Stimulated activated CD8-positive, alpha-beta memory T cell treated with anti-CD3 and anti-CD28 coated beads, Interleukin-12 subunit alpha, Interleukin-12 subunit beta, amount 100 ng/mL, for 4 hours (primary cell): ENCODE data around the gene MPP2.
"Not testable (repeated sequence)": the region's sequence is repeated elsewhere in the genome, so short reads cannot be mapped to it uniquely, and the experiment has no call there.

Experiments used
- DNase-seq: peaks from one replicate; pipeline ENCODE4 v3.0.0-alpha.2; 2020; ENCODE audit warnings: low read depth

The MPP2 gene

DNA sequence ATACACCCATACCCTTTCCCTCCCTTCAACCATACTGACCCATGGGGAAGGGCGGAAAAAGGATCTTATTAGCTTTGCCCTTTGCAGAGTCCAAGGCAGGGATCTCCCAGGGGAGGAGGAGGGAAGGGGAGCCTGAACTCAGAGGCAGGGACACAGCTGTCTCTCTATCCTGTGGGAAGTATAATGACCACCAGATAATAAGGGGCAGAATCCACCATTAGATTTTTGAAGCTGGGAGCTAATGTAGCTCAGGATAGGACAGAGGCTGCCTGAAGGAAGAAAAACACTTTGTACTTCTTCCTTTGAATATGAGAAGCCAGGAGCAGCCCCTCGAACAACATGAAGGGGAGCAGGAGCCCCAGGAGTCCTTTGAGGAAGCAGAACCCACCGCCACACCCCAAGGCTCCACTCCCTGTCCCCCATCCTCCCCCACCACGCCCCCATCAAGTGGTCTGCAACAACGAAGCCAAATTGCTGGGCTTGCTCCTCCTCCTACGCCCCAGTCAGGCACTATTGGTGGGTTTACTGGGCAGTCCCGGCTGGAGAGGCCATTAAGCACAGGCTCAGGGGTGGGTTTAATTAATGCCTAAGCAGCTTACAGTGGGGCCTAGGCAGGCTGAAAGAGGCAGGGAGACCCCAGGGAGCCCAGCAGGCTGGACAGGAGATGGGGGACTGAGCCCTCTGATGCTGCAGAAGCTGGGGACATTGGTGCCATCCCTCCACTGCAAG is 5.3 kb downstream of the MPP2 start:
- no peak for DNase-seq

GRCh38 chr17:43900858-43901754 is 6.2 kb downstream of the MPP2 start:
- DNase-seq, result no peak

DNA sequence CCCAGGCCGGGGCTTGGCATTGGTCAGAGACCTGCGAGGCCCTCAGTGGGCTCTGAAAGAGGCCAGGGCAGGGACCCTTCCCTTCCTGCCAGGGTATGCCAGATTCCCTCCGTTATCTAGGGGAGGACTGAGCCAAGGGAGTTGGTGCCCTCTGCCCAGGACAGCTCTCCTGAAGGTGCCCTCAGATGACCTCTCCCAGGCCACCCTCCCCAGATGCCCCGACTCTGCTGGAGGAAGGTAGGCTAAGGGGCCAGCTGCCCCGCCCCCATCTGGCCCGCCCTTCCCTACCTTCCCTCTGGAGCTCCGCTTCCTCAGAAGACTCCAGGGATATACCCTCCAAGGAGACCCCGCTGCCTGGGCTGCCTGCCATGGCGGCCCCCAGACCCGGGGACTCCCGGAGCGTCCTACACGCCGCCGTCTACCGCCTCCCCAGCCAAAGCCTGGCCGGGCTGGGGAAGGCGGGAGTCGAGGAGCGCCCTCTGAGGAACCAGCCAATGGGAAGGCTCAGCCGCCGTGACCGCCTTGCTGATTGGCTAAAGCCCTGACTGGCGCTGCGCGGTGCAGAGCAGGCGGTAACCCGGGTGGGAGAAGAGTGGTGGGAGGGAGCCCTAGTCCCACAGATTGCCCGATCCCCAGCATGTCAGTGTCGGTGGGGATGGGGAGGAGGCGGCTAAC is 7.0 kb downstream of the MPP2 start:
- peak; percentile 55 for DNase-seq

- DNase-seq, result no peak
Measured at GRCh38 chr17:43898446-43898845, 8.9 kb downstream of the MPP2 start.

- no peak for DNase-seq
Measured at GRCh38 chr17:43897831-43898230, 9.5 kb downstream of the MPP2 start.

- DNase-seq, result not testable (repeated sequence)
Measured at GRCh38 chr17:43894494-43894893, 12.8 kb downstream of the MPP2 start.

DNA sequence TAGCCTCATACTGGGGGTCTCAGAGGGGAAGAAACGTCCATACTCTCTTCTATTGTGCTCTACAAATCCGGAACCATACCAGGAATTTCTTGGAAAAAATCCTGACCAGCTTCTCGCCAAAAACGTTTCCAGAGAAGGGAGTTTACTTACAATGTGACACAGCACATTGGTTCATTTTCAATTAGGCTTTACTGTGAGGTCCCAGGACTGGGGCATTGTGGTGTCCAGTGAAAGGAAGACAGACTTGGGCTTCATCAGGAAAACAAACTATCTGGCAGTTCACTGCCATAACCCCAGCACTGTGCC is 14.7 kb downstream of the MPP2 start:
- DNase-seq, result no peak

- DNase-seq, result no peak
Measured at GRCh38 chr17:43891851-43892646, 15.3 kb downstream of the MPP2 start.

GRCh38 chr17:43890240-43890639 is 17.1 kb downstream of the MPP2 start:
- no peak for DNase-seq

DNA sequence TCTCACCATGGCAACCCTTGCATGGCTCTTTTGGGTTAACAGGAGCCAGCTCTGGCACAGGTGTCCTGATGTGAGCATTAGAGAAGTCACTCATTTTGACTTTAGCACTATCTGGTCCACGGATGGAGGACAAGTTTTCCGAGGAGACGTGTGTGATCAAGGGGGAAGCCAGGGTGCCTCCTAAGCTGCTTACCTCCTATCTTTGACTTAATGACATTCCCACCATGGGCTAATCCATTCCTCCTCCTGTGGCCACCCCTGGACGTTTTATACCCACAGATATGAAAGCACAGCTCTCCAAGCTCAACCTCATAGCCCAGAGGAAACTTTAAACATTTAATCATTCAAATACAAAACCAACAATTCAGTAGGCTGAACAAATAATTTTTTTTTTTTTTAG is 18.8 kb downstream of the MPP2 start:
- no peak for DNase-seq

GRCh38 chr17:43882761-43883415 is 24.4 kb downstream of the MPP2 start:
- no peak for DNase-seq

DNA sequence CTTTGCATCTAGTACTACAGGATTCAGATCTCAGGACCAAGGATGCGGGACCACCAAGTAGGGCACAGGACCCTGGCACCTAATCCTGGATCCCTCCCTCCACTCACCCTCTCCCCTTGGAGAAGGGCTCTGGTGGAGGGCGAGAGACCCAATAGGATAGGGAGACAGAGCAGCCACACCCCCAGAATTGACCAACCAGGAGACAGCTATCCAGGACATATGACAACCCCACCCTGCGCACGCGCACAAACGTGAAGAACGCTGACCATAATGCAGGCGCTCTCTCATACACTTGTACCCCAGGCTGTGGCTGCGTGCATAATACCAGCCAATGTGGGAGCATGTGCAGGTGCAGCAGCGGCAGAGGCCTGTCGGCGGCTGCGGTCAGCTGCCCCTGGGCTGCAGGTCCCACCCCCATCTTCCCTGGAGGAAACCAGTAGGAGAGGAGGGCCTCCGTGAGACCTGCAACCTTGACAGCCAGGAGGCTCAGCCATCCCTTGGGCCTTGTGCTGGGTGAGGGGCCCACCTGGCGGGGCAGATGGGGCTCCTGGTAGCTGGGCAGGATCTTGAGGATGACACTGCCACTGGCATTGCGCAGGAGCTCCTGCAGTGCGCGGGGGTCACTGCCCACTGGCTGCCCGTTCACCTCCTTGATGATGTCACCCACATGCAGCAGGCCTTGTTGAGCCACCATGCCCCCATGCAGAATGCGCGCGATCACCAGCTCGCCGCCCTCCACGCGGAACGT is 25.4 kb downstream of the MPP2 start:
- DNase-seq, result no peak

GRCh38 chr17:43881181-43881580 is 26.2 kb downstream of the MPP2 start:
- DNase-seq, result no peak

DNA sequence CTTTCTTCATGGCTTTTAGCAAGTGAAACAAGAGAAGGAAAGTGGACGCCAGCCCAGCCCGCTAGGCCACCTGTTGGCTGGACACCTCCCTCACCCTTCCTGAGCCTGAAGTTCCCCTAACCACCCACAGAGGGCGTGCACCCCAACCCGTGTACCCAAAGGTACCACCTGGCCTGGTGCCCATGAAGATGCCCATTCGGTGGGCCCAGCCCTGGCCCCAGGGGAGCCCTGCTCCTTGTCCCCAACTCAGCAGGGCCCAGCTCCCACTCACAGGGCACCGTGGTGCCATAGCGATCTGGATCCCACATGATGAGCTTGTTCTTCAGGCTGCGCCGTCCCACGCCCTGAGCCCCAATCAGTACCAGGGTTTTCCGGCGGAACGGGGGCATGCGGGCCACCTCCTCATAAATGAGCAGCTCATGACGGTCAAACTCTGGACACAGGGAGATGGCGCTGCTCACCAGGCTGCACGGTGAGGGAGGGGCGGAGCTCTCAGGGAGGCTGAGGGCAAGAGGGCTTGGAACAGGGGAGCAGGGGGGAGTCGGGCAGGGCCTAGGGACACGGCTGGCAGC is 26.8 kb downstream of the MPP2 start:
- DNase-seq, result no peak

DNA sequence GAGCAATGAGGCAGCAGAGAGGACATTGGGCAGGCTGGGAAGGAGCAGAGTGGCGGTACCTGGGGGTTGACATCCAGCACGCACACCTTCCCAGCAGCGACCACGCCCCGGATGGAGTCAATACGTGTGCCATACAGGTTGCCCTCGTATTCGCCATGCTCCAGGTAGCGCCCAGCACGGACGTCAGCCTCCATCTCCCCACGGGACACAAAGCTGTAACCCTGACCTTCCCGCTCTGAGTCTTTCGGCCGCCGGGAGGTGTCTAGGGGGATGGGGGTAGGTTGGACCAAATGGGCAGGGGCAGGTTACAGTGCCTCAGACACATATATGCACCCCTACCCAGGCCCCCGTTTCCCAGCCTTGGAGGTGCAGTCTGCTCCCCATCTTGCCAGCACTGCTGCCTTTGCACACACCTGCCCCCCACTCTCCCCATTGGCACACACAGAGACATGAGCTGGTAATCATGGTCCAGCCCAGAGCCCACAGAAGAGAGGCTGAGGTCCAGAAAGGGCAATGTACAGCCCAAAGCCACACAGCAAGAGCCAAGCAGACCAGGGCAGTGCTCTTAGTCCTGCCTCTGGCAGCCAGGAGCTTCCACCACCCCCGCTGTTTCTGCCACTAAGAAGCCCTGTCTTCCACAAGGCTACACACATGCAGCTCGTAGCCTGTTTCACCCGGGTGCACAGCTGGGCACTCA is 27.5 kb downstream of the MPP2 start:
- DNase-seq, result no peak

GRCh38 chr17:43878260-43879175 is 28.8 kb downstream of the MPP2 start:
- peak; percentile 31 for DNase-seq

GRCh38 chr17:43877451-43878155 is 29.7 kb downstream of the MPP2 start:
- no peak for DNase-seq

DNA sequence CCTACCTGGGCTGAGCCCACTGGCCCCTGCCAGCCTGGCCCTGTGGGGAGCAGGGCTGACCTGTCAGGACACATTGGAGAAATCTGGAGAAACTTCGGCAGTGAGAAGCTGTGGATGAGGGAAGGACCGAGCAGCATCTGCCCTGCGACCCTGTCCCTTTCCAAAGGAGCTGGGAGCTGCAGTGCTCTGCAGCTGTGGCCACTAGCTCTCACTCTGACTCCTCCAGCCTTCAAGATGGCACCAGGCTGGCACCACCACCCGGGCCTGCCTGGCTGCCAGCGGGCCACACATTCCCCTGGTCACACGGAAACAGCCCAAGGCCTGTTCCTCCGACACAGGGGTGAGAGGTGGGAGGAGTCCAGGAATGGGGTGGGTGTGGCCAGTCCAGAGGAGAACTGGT is 30.3 kb downstream of the MPP2 start:
- no peak for DNase-seq
